Loucy (cell line): ENCODE measurements around the gene CNNM3.

Experiments
- H2AFZ ChIP-seq: fragments of 200-600 bp; sonication (generic); 2 replicates; pipeline ENCODE4 v1.6.0; 2016; ENCODE audit warnings: antibody characterized with exemption, mild to moderate bottlenecking, low read length, moderate library complexity
- H3F3A ChIP-seq: fragments of 200-600 bp; 2 replicates; pipeline ENCODE4 v1.6.0; 2016; ENCODE audit warnings: antibody characterized with exemption, low read depth, mild to moderate bottlenecking
- H3K27me3 ChIP-seq: fragments of 200-600 bp; sonication (generic); 2 replicates; pipeline ENCODE4 v1.6.1; 2014; ENCODE audit warnings: low read length, mild to moderate bottlenecking; ENCODE audit not compliant: insufficient read depth, poor library complexity, severe bottlenecking
- H3K36me3 ChIP-seq: fragments of 200-600 bp; sonication (generic); 2 replicates; pipeline ENCODE4 v1.6.1; 2016; ENCODE audit warnings: low read length; ENCODE audit not compliant: insufficient read depth
- H3K4me1 ChIP-seq: fragments of 200-600 bp; sonication (generic); 2 replicates; pipeline ENCODE4 v1.5.1; 2014; ENCODE audit warnings: low read length, mild to moderate bottlenecking; ENCODE audit not compliant: insufficient read depth, poor library complexity, severe bottlenecking
- H3K4me2 ChIP-seq: fragments of 200-600 bp; sonication (generic); 2 replicates; pipeline ENCODE4 v1.6.0; 2014; ENCODE audit warnings: antibody characterized with exemption, low read length, low read depth, mild to moderate bottlenecking; ENCODE audit not compliant: poor library complexity, severe bottlenecking
- H3K4me3 ChIP-seq: fragments of 200-600 bp; sonication (generic); 2 replicates; pipeline ENCODE4 v1.5.1; 2014; ENCODE audit warnings: low read length, mild to moderate bottlenecking, mixed read lengths; ENCODE audit not compliant: poor library complexity, severe bottlenecking
- H3K79me2 ChIP-seq: fragments of 200-600 bp; sonication (generic); 2 replicates; pipeline ENCODE4 v1.6.1; 2014; ENCODE audit warnings: low read length; ENCODE audit not compliant: insufficient read depth
- H3K9ac ChIP-seq: fragments of 200-600 bp; sonication (generic); 2 replicates; pipeline ENCODE4 v1.6.0; 2014; ENCODE audit warnings: mild to moderate bottlenecking, low read depth, low read length, moderate library complexity; ENCODE audit not compliant: poor library complexity, severe bottlenecking
- H3K9me2 ChIP-seq: fragments of 200-600 bp; sonication (generic); replicated peaks from 2 replicates; pipeline ENCODE4 v1.6.1; 2016; ENCODE audit warnings: low read depth, low read length, mixed read lengths
- H3K9me3 ChIP-seq: fragments of 200-600 bp; sonication (generic); 2 replicates; pipeline ENCODE4 v1.6.1; 2014; ENCODE audit warnings: mild to moderate bottlenecking, antibody characterized with exemption, low read length, low read depth; ENCODE audit not compliant: insufficient read depth
- H4K20me1 ChIP-seq: fragments of 200-600 bp; sonication (generic); 2 replicates; pipeline ENCODE4 v1.6.0; 2014; ENCODE audit warnings: antibody characterized with exemption, low read length, mild to moderate bottlenecking; ENCODE audit not compliant: insufficient read depth, poor library complexity, severe bottlenecking
- CTCF ChIP-seq: fragments of 200-600 bp; sonication (generic); conservative IDR thresholded peaks from 2 replicates; pipeline ENCODE4 v1.5.1; 2014; ENCODE audit warnings: mild to moderate bottlenecking, antibody characterized with exemption, low read length
- EZH2phosphoT487 ChIP-seq: fragments of 200-600 bp; IDR thresholded peaks from 2 replicates; pipeline ENCODE4 v1.6.1; 2018; ENCODE audit warnings: antibody characterized with exemption, mild to moderate bottlenecking, moderate library complexity, borderline replicate concordance

The CNNM3 gene

GRCh38 chr2:96824079-96824870 lies 8.2 kb downstream of the CNNM3 start:
- Histone ChIP-seq H4K20me1 (peaks cover 48% of the 10 kb centered on the region), H3K4me2 (no peak overlapping the region), H3K79me2 (peaks cover 50% of the 10 kb centered on the region), H3K9ac (no peak overlapping the region), H3K9me2 (no peaks in the 10 kb centered on the region), H3K27me3 (no peaks in the 10 kb centered on the region), H3K9me3 (no peaks in the 10 kb centered on the region), H2AFZ (no peak overlapping the region), H3K4me1 (peaks cover 28% of the 10 kb centered on the region), H3K4me3 (no peak overlapping the region), H3F3A (no peaks in the 10 kb centered on the region), H3K36me3 (peaks cover 54% of the 10 kb centered on the region)
- TF ChIP-seq EZH2phosphoT487 = no peak
- TF ChIP-seq CTCF = no peak

GRCh38 chr2:96825057-96825456 lies 9.0 kb downstream of the CNNM3 start:
- H3K9me3 ChIP-seq = no peaks in the 10 kb centered on the region
- H3K4me1 ChIP-seq = peaks cover 20% of the 10 kb centered on the region
- H2AFZ ChIP-seq = no peak overlapping the region
- H3F3A ChIP-seq = no peaks in the 10 kb centered on the region
- TF ChIP-seq EZH2phosphoT487 (no peak), CTCF (no peak)
- H3K4me3 ChIP-seq = no peak overlapping the region
- H3K36me3 ChIP-seq = peaks cover 62% of the 10 kb centered on the region
- peaks cover 43% of the 10 kb centered on the region for H3K79me2 ChIP-seq
- H3K9me2 ChIP-seq = no peaks in the 10 kb centered on the region
- no peaks in the 10 kb centered on the region for H3K27me3 ChIP-seq
- H3K4me2 ChIP-seq = no peak overlapping the region
- no peak overlapping the region for H3K9ac ChIP-seq
- peaks cover 40% of the 10 kb centered on the region for H4K20me1 ChIP-seq

- no peak overlapping the region for H2AFZ ChIP-seq
- no peak overlapping the region for H3K9ac ChIP-seq
- no peaks in the 10 kb centered on the region for H3K9me3 ChIP-seq
- peaks cover 4% of the 10 kb centered on the region for H3K4me1 ChIP-seq
- peaks cover 24% of the 10 kb centered on the region for H4K20me1 ChIP-seq
- H3K27me3 ChIP-seq = no peaks in the 10 kb centered on the region
- H3K79me2 ChIP-seq = peaks cover 26% of the 10 kb centered on the region
- no peak overlapping the region for H3K4me3 ChIP-seq
- no peaks in the 10 kb centered on the region for H3F3A ChIP-seq
- TF ChIP-seq EZH2phosphoT487 = no peak
- no peak for TF ChIP-seq CTCF
- H3K4me2 ChIP-seq = no peak overlapping the region
- no peaks in the 10 kb centered on the region for H3K9me2 ChIP-seq
- peaks cover 79% of the 10 kb centered on the region for H3K36me3 ChIP-seq
These were observed 10.6 kb downstream of the CNNM3 start for GRCh38 chr2:96826546-96827278.
